CD4-positive, alpha-beta T cell treated with Interleukin-17A for 4 hours (primary cell): ENCODE measurements around the gene SEMA3F.
A peak's percentile ranks its signal among the peaks of the same experiment; 100 is the strongest.

Source experiments
- DNase-seq: peaks from one replicate; pipeline ENCODE4 v3.0.0-alpha.2; 2020; ENCODE audit warnings: mixed read lengths

The SEMA3F gene

GRCh38 chr3:50236484-50237132 lies 81.5 kb downstream of the SEMA3F start:
- no peak for DNase-seq

- peak; percentile 55 for DNase-seq
Measured at GRCh38 chr3:50237133-50237651, 82.1 kb downstream of the SEMA3F start.

GRCh38 chr3:50237754-50238548 lies 82.8 kb downstream of the SEMA3F start:
- peak; percentile 91 for DNase-seq

DNA sequence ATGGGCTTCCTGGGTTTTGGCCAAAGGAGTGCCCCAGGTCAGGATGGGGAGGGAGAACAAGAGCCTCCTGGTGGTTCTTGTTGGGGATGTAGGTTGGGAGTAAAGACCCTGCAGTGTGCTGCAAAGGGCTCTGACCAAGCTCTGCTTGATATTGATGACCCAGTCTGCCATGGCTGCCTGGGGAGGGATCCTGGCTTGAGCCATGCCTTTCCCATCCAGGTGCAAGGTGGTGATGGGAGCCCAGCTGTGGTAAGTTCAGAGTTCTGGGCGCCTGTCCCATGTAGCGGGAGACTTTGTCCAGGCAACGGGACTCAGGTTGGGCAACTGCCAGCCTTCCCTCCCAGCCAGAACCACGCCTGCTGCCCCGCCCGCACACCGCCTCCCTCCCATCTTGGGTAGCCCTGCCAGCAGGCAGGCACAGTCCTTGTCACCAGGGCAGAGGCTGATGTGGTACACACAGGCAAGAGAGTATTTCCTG lies 83.5 kb downstream of the SEMA3F start:
- peak; percentile 42 for DNase-seq
